GM10248 (cell line): ENCODE measurements around the gene WFDC2.
"Not testable (repeated sequence)": the region's sequence is repeated elsewhere in the genome, so short reads cannot be mapped to it uniquely, and the experiment has no call there.

ENCODE experiments used
- CTCF ChIA-PET: fragments of 300-600 bp; sonication (Branson Sonifier 250); formaldehyde crosslinking; extraction: SDS; loops from one replicate; lab custom pipeline; 2021; ENCODE audit warnings: antibody characterized with exemption; lab: Yijun Ruan, JAX
- POLR2A ChIA-PET: fragments of 350-650 bp; sonication (Branson Sonifier 250); formaldehyde crosslinking; extraction: SDS; loops from one replicate; lab custom pipeline; 2020; ENCODE audit warnings: antibody characterized with exemption; lab: Yijun Ruan, JAX
- DNase-seq: peaks from one replicate; pipeline ENCODE4 v3.0.0; 2012; ENCODE audit errors: extremely low spot score
- CTCF ChIP-seq: IDR thresholded peaks from 2 replicates; pipeline ENCODE4 v1.5.1; 2012; ENCODE audit warnings: mild to moderate bottlenecking, low read depth; ENCODE audit errors: extremely low read depth, missing control alignments, control extremely low read depth

The WFDC2 gene

GRCh38 chr20:45470262-45470931 is 844 bp downstream of the WFDC2 start:
- DNase-seq, result peak; percentile 48
- POLR2A ChIA-PET, result no interaction called here
- no peak for TF ChIP-seq CTCF
- CTCF ChIA-PET, result interaction anchor here (0.8 to 2.1 kb wide), 6 partner anchors 9 to 176 kb away, joined by 3 to 8 read pairs (median 4); partner anchors contain the start of gene SYS1

GRCh38 chr20:45470937-45471336 is 1.4 kb downstream of the WFDC2 start:
- DNase-seq, result no peak
- POLR2A ChIA-PET, result no interaction called here
- TF ChIP-seq CTCF, result peak; percentile 13
- CTCF ChIA-PET, result interaction anchor here (0.9 to 2.1 kb wide), 6 partner anchors 9 to 177 kb away, joined by 3 to 8 read pairs (median 4); no protein-coding TSS in a partner anchor

- CTCF ChIA-PET, POLR2A ChIA-PET, DNase-seq: not testable (repeated sequence)
These were observed 2.7 kb downstream of the WFDC2 start for GRCh38 chr20:45472286-45472685.

- CTCF ChIA-PET, result interaction anchor here (0.9 to 2.1 kb wide), 4 partner anchors 8 to 293 kb away, joined by 3 to 6 read pairs (median 4); no protein-coding TSS in a partner anchor
- DNase-seq, POLR2A ChIA-PET: not testable (repeated sequence)
These were observed 8.1 kb downstream of the WFDC2 start for GRCh38 chr20:45477530-45478148.

GRCh38 chr20:45479822-45480221 is 10.3 kb downstream of the WFDC2 start:
- ChIA-PET CTCF (no interaction called here), POLR2A (no interaction called here)
- no peak for DNase-seq
- TF ChIP-seq CTCF, result no peak

GRCh38 chr20:45484676-45485075 is 15.1 kb downstream of the WFDC2 start:
- CTCF ChIA-PET, result interaction anchor here (1.1 to 2.4 kb wide), 5 partner anchors 8 to 190 kb away, joined by 3 to 10 read pairs (median 4); no protein-coding TSS in a partner anchor
- no peak for TF ChIP-seq CTCF
- POLR2A ChIA-PET, result no interaction called here
- no peak for DNase-seq

DNA sequence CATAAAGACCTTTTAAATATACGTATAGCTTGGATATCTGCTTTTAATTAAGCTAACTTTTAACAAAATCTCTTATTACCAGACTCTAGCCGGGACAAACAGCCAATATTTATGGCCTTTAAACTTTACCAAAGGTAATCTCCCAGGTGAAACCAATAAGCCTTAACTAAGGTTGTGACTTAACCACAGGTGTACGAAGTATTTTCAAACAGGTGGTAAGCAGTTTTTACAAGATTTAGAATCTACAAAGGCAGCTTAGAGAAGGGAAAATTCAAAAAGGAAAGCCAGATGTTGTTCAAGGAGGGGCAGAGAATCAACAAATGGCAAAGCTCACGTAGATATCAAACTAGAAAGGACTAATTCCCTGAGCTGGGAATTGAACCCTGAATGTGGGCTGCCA is 15.8 kb downstream of the WFDC2 start:
- DNase-seq, result no peak
- POLR2A ChIA-PET, result no interaction called here
- CTCF ChIA-PET, result interaction anchor here (1.1 to 2.4 kb wide), 8 partner anchors 8 to 286 kb away, joined by 3 to 10 read pairs (median 4); no protein-coding TSS in a partner anchor
- TF ChIP-seq CTCF, result no peak
